Retinal pigment epithelial cell (primary cell): ENCODE measurements around the gene FXYD3.
A peak's percentile ranks its signal among the peaks of the same experiment; 100 is the strongest.

ENCODE experiments used
- DNase-seq: peaks from one replicate; pipeline ENCODE4 v3.0.0-alpha.2; 2010; ENCODE audit warnings: low read depth
- H3K4me3 ChIP-seq: 2 replicates; pipeline ENCODE4 v1.5.1; 2011; ENCODE audit warnings: mild to moderate bottlenecking, low read length, control low read depth, moderate library complexity
- TF ChIP-seq, protein P1 (sequence below): conservative IDR thresholded peaks from 2 replicates; pipeline ENCODE4 v1.5.1; 2011; ENCODE audit warnings: low read depth, low read length, control low read depth, inconsistent platforms

Gene FXYD3

DNA sequence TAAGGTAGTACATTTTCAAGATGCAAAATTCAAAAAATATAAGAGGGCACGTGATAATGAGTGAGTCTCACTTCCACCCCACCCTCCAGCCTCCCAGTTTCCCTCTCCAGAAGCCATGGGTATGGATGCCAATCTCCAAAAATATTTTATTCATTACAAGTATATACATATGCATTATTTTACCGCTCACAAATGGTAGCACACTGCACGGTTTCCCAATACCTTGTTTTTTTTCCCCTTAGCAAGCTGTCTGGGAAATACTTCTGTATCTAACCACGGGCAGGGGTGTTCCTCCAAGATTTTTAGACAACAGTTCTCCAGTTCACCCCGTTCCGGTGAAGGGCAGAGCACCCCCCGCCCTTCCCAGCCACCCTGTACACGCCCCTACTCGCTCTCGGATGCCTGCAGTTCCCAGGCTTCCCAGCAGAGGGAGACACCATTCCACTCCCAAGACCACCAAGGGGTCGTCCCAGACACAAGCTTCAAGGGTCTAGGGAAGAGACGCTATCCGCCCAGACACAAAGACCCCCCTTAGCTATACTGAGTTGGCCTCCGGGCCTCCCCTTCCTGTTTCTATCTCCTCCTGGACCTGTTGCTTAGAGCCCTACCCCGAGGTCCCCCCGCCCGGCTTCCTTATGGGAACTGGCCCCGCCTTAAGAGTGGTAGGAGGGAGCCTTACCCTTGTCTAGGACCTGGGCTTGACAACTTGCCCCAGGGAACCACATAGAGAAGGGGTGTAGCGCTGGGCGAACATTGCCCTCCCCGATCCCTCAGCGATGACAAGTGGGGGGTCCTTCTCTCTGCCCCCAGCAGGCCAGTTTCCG, 1.1 kb upstream of the FXYD3 start:
- TF ChIP-seq, protein P1, sequence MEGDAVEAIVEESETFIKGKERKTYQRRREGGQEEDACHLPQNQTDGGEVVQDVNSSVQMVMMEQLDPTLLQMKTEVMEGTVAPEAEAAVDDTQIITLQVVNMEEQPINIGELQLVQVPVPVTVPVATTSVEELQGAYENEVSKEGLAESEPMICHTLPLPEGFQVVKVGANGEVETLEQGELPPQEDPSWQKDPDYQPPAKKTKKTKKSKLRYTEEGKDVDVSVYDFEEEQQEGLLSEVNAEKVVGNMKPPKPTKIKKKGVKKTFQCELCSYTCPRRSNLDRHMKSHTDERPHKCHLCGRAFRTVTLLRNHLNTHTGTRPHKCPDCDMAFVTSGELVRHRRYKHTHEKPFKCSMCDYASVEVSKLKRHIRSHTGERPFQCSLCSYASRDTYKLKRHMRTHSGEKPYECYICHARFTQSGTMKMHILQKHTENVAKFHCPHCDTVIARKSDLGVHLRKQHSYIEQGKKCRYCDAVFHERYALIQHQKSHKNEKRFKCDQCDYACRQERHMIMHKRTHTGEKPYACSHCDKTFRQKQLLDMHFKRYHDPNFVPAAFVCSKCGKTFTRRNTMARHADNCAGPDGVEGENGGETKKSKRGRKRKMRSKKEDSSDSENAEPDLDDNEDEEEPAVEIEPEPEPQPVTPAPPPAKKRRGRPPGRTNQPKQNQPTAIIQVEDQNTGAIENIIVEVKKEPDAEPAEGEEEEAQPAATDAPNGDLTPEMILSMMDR, result peak; percentile 100
- peak overlapping the region; percentile 10 for H3K4me3 ChIP-seq
- no peak for DNase-seq

DNA sequence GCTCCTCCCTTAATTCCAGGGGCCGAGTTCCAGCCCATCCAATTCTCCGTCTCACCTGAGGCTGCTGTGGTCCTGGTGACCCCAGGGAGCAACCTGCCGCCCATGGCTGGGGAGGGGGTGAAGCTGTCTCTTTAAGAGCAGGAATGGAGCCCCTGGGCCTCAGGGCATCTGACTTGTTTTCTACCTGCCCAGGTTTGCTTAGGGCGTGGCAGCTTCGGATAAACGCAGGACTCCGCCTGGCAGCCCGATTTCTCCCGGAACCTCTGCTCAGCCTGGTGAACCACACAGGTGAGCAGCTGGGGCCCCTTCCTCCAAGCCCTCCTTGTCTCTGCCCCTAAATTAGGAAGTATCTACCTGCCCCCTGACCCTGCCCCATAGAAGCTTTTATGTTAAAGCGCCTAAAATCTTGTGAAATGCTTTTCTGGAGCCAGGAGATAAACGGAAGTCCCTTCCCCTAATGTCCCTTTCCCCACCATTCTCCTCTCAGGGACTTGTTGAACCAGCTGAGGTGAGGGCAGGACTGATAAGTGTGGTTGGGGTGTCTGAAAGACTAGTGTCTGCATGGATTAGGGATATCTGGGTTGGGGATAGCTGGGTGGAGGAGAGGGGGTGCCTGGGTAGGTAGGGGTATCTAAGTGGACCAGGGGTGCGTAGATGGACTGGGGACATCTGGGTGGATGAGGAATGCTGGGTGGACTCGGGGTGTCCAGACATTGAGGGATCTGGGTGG, 614 bp downstream of the FXYD3 start:
- TF ChIP-seq, protein P1, result no peak
- H3K4me3 ChIP-seq, result no peak overlapping the region
- no peak for DNase-seq

DNA sequence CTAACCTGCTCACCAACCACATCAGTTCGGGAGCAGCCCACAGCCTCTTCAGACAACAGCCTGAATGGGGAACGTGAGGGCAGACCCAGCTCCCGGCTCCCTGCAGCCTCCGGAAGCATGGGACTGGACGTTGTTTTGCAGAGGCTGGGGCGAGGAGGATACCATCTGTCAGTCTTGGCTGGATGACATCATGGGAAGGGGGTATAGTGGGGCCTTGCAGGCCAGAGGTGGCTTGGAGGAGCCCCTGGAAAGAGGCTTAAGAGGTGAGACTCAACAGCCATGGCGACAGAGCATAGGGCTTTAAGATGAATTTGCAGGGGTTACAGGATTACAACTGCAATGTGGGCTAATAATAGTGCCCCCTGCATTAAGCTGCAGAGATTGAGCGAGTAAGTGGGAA, 1.5 kb downstream of the FXYD3 start:
- DNase-seq, result no peak
- TF ChIP-seq, protein P1, result no peak
- no peak overlapping the region for H3K4me3 ChIP-seq

DNA sequence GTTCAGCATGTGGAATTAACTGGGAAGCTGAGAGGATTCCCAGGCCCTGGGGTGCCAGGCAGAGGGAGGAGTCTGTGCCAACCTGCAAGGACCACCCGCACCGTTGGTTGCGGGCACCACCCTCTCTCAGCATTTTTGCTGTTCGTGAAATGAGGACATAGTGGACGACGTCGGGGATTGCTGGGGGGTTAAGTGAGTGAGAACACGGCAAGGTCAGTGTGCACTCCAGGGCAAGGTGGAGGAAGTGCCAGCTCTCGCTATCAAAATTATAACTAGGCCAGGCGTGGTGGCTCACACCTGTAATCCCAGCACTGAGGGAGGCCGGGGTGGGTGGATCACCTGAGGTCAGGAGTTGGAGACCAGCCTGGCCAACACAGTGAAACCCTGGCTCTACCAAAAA, 2.2 kb downstream of the FXYD3 start:
- no peak overlapping the region for H3K4me3 ChIP-seq
- TF ChIP-seq, protein P1, result no peak
- DNase-seq, result no peak

DNA sequence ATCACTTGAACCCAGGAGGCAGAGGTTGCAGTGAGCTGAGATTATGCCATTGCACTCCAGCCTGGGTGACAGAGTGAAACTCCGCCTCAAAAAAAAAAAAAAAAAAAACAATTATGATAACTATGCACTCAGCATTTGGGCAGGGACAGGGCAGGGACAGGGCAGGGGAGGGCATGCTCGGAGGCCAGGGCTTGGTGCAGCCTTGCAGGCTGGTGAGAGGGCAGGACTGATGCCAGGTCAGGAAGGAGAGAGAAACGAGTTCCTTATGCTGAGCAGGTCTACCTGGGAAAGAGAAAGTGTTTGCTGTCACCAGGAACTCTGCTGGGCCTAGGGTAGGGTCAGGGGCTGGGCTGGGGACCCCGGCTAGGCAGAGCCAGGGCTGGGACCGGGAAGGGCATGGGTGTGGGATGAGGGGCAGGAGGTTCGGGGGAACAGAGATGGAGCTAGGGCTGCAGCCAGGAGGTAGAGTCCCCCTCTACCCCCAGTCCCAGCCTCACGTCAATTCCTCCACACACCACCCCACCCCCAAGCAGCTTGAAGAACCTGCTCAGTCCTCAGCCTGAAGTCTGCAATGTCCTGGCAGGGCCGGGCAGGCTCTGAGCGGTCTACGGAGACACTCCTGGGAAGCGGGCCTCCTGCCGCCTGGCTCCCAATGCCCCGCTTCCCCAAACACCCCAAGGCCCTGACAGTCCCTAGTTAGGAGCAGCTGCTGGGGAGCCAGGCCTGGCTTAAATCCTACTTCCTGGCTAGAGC, 2.8 kb downstream of the FXYD3 start:
- no peak overlapping the region for H3K4me3 ChIP-seq
- DNase-seq, result no peak
- TF ChIP-seq, protein P1, result no peak

DNA sequence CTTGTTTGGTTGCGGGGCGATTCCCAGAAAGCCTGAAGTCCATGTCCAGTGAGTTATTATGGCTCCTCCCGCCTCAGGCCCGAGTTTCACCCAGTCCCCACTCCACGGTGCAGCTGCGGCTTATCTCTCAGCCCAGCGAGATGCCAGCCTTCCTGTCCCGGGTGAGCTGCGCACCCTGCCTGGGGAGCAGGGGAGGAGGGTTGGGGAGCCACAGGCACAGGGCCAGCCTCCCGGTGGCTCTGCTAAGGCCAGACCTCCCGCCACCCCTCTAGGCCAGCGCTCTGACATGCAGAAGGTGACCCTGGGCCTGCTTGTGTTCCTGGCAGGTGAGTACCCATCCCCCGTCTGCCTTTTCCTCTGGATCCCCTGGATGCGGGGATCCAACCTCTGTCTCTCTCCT, 3.5 kb downstream of the FXYD3 start:
- no peak overlapping the region for H3K4me3 ChIP-seq
- TF ChIP-seq, protein P1, result no peak
- DNase-seq, result no peak
